GM21619 (cell line): ENCODE data around the gene WDR43.
"Not testable (repeated sequence)": the region's sequence is repeated elsewhere in the genome, so short reads cannot be mapped to it uniquely, and the experiment has no call there.

ENCODE experiments used
- ATAC-seq: cut with Tn5 transposase; IDR thresholded peaks from one replicate; pipeline ENCODE4 v1.9.1; 2021; ENCODE audit not compliant: unreplicated experiment

Gene WDR43

GRCh38 chr2:28960401-28960800 is 65.9 kb downstream of the WDR43 start:
- no peak for ATAC-seq

GRCh38 chr2:28962505-28962904 is 68.0 kb downstream of the WDR43 start:
- ATAC-seq = no peak

- ATAC-seq = no peak
Observed at GRCh38 chr2:28970464-28971160, 76.1 kb downstream of the WDR43 start.

GRCh38 chr2:28972778-28973335 is 78.4 kb downstream of the WDR43 start:
- no peak for ATAC-seq

- ATAC-seq = no peak
Observed at GRCh38 chr2:28974252-28974651, 79.8 kb downstream of the WDR43 start.

- no peak for ATAC-seq
Observed at GRCh38 chr2:28975671-28976070, 81.2 kb downstream of the WDR43 start.

GRCh38 chr2:28976584-28976983 is 82.1 kb downstream of the WDR43 start:
- no peak for ATAC-seq

GRCh38 chr2:28977176-28977875 is 82.9 kb downstream of the WDR43 start:
- no peak for ATAC-seq

GRCh38 chr2:28978001-28978400 is 83.5 kb downstream of the WDR43 start:
- ATAC-seq = not testable (repeated sequence)

GRCh38 chr2:28978606-28979005 is 84.1 kb downstream of the WDR43 start:
- ATAC-seq = no peak

GRCh38 chr2:28979041-28979440 is 84.6 kb downstream of the WDR43 start:
- ATAC-seq = no peak

- ATAC-seq = no peak
Observed at GRCh38 chr2:28979576-28980366, 85.3 kb downstream of the WDR43 start.

- no peak for ATAC-seq
Observed at GRCh38 chr2:28980368-28981015, 86.0 kb downstream of the WDR43 start.

- no peak for ATAC-seq
Observed at GRCh38 chr2:28981016-28981441, 86.6 kb downstream of the WDR43 start, which contains the start of gene TOGARAM2. Gene TOGARAM2 (plus strand): TSS chr2:28981298. CDS start chr2:28994835, 13,537 bp downstream.

GRCh38 chr2:28981620-28982376 is 87.3 kb downstream of the WDR43 start:
- ATAC-seq = no peak

GRCh38 chr2:28982381-28982950 is 88.0 kb downstream of the WDR43 start:
- no peak for ATAC-seq

GRCh38 chr2:28986429-28986828 is 92.0 kb downstream of the WDR43 start:
- no peak for ATAC-seq

GRCh38 chr2:28989973-28990372 is 95.5 kb downstream of the WDR43 start:
- no peak for ATAC-seq

- ATAC-seq = no peak
Observed at GRCh38 chr2:28990445-28990844, 96.0 kb downstream of the WDR43 start.

GRCh38 chr2:28991021-28991420 is 96.6 kb downstream of the WDR43 start:
- no peak for ATAC-seq
